Ascending aorta (tissue), 2 donors: ENCODE data around the gene HS1BP3. TPM values are rescaled to one million over a fixed set of nuclear protein-coding genes. Genes with fewer than 3 reads are reported as not detected.

Experiments used
- DNase-seq, 2 donors: peaks; one replicate each; pipeline ENCODE4 v3.0.0-alpha.2; 2019; ENCODE audit warnings: low spot score in 2 of 2
- H3K27ac ChIP-seq, 2 donors: fragments of 200-600 bp; sonication (generic); one replicate each; pipeline ENCODE4 v1.5.1; 2016 to 2017; ENCODE audit warnings: mild to moderate bottlenecking in 1 of 2
- H3K27me3 ChIP-seq: fragments of 200-600 bp; sonication (generic); one replicate; pipeline ENCODE4 v1.5.1; 2017
- H3K36me3 ChIP-seq, 2 donors: fragments of 200-600 bp; sonication (generic); one replicate each; pipeline ENCODE4 v1.5.1; 2016
- H3K4me1 ChIP-seq, 2 donors: fragments of 200-600 bp; sonication (generic); one replicate each; pipeline ENCODE4 v1.5.1; 2016 to 2017; ENCODE audit warnings: mild to moderate bottlenecking in 1 of 2
- H3K4me3 ChIP-seq, 2 donors: fragments of 200-600 bp; sonication (generic); one replicate each; pipeline ENCODE4 v1.5.1; 2016 to 2017; ENCODE audit warnings: mild to moderate bottlenecking in 1 of 2
- H3K9me3 ChIP-seq, 2 donors: fragments of 200-600 bp; sonication (generic); one replicate each; pipeline ENCODE4 v1.5.1; 2016
- CTCF ChIP-seq, 3 experiments: fragments of 200-600 bp in 2 of 3; fragments of 450-650 bp in 1 of 3; sonication (generic) in 2 of 3; IDR thresholded peaks; one replicate each; pipeline ENCODE4 v1.5.1; 2016 to 2019; ENCODE audit warnings: antibody characterized with exemption in 3 of 3, mild to moderate bottlenecking in 1 of 3, moderate library complexity in 1 of 3
- intact Hi-C: fragments of 100-400 bp; cut with DNase I; formaldehyde crosslinking; loops from one replicate; pipeline ENCODE4 v1.15.1; 2023
- total RNA-seq: library from RNA; depleted of rRNA; stranded (reverse); fragments of >200 nt; gene quantifications from one replicate; pipeline ENCODE4 v1.1.0, GENCODE V29; 2016

The HS1BP3 gene
- total RNA-seq, 1 donor from 2014 or later, result 40.0 TPM

- Histone ChIP-seq H3K4me1 (peaks cover 0 to 9% of the 10 kb centered on the region in 2 donors), H3K9me3 (no peaks in the 10 kb centered on the region), H3K36me3 (no peaks in the 10 kb centered on the region), H3K4me3 (no peak overlapping the region), H3K27me3 (no peaks in the 10 kb centered on the region), H3K27ac (peak overlapping the region in 1 of 2 donors; percentile 19)
- no peak for TF ChIP-seq CTCF (IDR thresholded peaks at IDR 0.05)
- intact Hi-C loops, result loop anchor here (5.0 kb wide), 1 partner anchor 504 kb away; no protein-coding TSS in a partner anchor
- peak in 1 of 2 donors; percentile 52 for DNase-seq
Measured at GRCh38 chr2:20663196-20664070, 12.5 kb upstream of the HS1BP3 start.

GRCh38 chr2:20662308-20662937 is 11.5 kb upstream of the HS1BP3 start:
- DNase-seq, result peak in 1 of 2 donors; percentile 60
- no peaks in the 10 kb centered on the region for H3K36me3 ChIP-seq
- no peak for TF ChIP-seq CTCF (IDR thresholded peaks at IDR 0.05)
- H3K4me1 ChIP-seq, result peaks cover 0 to 7% of the 10 kb centered on the region in 2 donors
- no peak overlapping the region for H3K4me3 ChIP-seq
- intact Hi-C loops, result loop anchor here (5.0 kb wide), 1 partner anchor 505 kb away; no protein-coding TSS in a partner anchor
- no peak overlapping the region for H3K27ac ChIP-seq
- H3K27me3 ChIP-seq, result no peaks in the 10 kb centered on the region
- H3K9me3 ChIP-seq, result no peaks in the 10 kb centered on the region

DNA sequence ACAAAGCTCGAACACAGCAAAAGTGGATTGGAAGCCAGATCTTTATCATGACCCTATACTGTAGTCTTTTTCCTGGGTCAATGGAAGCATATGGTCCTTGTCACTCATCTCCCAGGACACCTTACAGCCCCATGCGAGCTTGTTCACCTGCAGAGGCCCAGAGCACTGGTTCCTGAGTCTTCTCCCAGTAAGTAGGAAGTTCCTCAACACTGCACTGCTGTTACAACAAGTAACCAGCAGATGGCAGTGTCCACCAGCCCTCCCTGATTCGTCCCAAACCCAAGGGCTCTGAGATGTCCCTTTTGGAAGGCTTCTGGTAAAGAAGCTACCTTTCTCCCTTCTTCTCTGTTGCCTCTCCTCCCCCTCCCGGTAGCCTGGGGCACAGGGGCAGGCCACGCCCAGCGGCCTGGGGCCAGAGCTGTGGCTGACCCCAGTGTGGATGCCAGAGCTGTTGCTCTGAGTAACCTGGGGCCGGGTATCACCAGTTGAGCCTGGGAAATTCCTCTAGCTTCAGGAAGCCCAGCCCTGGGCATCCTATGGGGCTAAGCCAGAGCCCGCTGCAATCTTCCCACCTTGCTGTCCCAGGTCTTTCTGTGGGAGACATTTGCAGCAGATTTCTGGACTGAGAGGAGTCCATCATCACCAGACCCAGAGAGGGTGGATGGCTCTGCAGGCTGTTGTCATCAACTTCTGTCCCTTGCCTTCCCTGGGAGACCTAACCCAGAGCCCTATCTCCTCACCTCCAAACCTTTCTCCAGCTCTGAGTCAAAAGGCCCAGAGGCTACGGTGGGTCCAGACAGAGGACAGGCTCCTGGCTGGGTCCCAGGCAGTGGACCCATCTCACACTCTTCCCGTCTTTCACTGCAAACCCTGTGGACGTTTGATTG is 10.8 kb upstream of the HS1BP3 start:
- Histone ChIP-seq H3K27ac (no peak overlapping the region), H3K4me3 (no peak overlapping the region), H3K27me3 (no peaks in the 10 kb centered on the region), H3K36me3 (no peaks in the 10 kb centered on the region), H3K9me3 (no peaks in the 10 kb centered on the region), H3K4me1 (peaks cover 0 to 7% of the 10 kb centered on the region in 2 donors)
- intact Hi-C loops, result loop anchor here (1.0 to 5.0 kb wide), 5 partner anchors 15 to 506 kb away; no protein-coding TSS in a partner anchor
- TF ChIP-seq CTCF (IDR thresholded peaks at IDR 0.05), result peak; percentile 94 to 98 (median 96)
- peak in 1 of 2 donors; percentile 88 for DNase-seq

DNA sequence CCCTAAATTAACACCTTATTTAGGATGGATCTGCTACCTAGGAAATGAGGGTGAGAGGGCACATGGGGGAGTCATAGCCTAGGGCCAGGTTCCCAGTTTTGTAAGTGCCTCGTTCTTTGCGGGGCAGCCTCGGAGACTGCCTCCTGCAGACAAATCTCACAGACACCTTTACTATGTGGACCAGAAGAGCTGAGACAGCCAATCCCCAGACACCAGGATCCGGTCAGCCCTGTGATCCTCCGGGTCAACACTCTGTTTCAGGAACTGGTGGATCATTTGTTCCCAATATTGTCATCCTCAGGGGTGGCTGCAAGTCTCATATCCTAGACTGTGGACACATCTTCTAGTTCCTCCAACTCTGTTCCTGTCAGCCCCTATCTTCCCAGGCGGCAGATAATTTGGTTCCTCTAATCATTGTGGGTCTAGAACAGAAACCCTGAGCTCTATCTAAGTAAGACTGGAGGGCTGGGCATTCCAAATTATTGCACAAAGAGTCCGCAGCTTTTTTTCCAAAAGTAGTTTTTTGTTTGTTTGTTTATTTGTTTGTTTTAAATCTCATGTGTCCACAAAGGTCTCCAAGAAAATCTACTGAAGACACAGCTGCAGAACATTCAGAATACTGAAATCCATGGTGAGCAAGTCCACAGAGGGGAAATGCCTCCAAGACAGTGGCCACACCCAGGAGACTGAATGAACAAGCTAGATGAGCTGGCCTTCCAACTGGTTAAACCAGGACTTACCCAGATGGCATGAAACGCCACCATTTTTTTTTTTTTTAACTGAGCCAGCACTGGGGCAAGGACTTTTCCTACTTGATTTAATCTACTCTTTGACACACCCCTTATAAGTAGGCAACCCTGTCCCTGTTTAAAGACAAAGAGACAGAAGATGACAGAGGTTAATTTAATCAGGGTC is 9.9 kb upstream of the HS1BP3 start:
- peaks cover 0 to 7% of the 10 kb centered on the region in 2 donors for H3K4me1 ChIP-seq
- no peaks in the 10 kb centered on the region for H3K36me3 ChIP-seq
- H3K4me3 ChIP-seq, result no peak overlapping the region
- no peak for TF ChIP-seq CTCF (IDR thresholded peaks at IDR 0.05)
- H3K9me3 ChIP-seq, result no peaks in the 10 kb centered on the region
- intact Hi-C loops, result loop anchor here (1.0 to 5.0 kb wide), 5 partner anchors 16 to 507 kb away; no protein-coding TSS in a partner anchor
- H3K27ac ChIP-seq, result no peak overlapping the region
- H3K27me3 ChIP-seq, result no peaks in the 10 kb centered on the region
- DNase-seq, result peak in 1 of 2 donors; percentile 55
